ENCODE data around the gene TGM1.
"Not testable (repeated sequence)": the region's sequence is repeated elsewhere in the genome, so short reads cannot be mapped to it uniquely, and the experiment has no call there.

TGM1 gene

GRCh38 chr14:24203249-24203886 is 59.6 kb downstream of the TGM1 start:
- not testable (repeated sequence) for DNase-seq

DNA sequence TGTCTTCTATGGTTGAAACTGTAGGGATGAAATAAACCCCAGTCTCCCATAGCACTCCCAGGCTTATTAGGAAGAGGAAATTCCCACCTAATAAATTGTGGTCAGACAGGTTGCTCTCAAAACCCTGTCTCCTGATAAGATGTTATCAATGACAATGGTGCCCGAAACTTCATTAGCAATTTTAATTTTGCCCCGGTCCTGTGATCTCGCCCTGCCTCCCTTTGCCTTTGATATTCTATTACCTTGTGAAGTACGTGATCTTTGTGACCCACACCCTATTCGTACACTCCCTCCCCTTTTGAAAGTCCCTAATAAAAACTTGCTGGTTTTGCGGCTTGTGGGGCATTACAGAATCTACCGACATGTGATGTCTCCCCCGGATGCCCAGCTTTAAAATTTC is 60.4 kb downstream of the TGM1 start:
- DNase-seq, result not testable (repeated sequence)

Measured in NCI-H446 (cell line).